Erythroblast (primary cell): ENCODE results near the gene DROSHA.

Source experiments
- GATA1 ChIP-seq: IDR thresholded peaks from 2 replicates; pipeline ENCODE4 v1.6.1; 2011; ENCODE audit warnings: low read depth, mild to moderate bottlenecking, control low read depth, low read length, moderate library complexity
- POLR2A ChIP-seq: IDR thresholded peaks from 2 replicates; pipeline ENCODE4 v1.6.1; 2011; ENCODE audit warnings: mild to moderate bottlenecking, low read length

GRCh38 chr5:31362931-31363568, 168.8 kb downstream of the DROSHA start:
- TF ChIP-seq POLR2A (no peak), GATA1 (no peak)
